Suprapubic skin (tissue), 3 donors: ENCODE results near the gene CYSRT1.

Experiments used
- EP300 ChIP-seq: sonication (generic); formaldehyde crosslinking; IDR thresholded peaks from one replicate; pipeline ENCODE4 v1.6.1; 2017; ENCODE audit warnings: antibody characterized with exemption
- POLR2A ChIP-seq, 2 donors: fragments of 450-650 bp; IDR thresholded peaks; one replicate each; pipeline ENCODE4 v1.6.1; 2017; ENCODE audit warnings: antibody characterized with exemption in 2 of 2, mild to moderate bottlenecking in 2 of 2, moderate library complexity in 2 of 2
- TF ChIP-seq, protein P1 (sequence below), 2 donors: fragments of 200-600 bp in 1 of 2; fragments of 450-650 bp in 1 of 2; sonication (generic) in 1 of 2; IDR thresholded peaks; one replicate each; pipeline ENCODE4 v1.5.1; 2016 to 2019; ENCODE audit warnings: antibody characterized with exemption in 2 of 2, mild to moderate bottlenecking in 1 of 2, moderate library complexity in 1 of 2

DNA sequence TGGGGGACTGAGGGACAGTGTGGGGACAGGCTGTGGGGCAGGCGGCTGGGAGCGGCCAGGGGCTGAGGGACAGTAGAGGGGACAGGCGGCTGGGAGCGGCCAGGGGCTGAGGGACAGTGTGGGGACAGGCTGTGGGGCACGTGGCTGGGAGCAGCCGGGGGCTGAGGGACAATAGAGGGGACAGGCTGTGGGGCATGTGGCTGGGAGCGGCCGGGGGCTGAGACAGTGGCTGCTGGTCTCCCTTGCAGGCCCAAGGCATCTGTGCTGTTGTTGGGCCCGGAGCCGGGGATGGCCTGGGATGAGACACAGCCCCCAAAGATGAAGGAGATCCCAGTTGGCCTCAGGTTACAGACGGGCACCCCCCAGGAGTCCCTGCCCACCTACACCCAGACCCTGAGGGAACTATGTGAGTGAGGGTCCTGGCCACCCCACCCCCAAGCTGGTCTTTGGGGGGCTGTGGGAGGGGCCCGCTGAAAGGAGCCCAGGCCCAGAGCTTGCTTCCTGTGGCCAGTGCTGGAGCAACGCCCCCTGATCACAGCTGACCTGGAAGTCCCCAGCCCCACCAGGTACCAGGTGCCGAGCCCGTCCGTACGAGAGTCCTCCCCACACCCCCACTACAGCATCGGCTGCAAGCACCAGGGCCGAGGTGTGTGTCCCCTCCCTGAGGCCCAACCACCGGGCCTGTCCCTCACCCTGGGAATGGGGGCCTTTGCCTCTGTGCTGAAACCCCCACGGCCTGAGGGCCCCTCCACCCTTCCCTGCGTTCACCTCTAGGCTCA lies 26.7 kb downstream of the CYSRT1 start:
- TF ChIP-seq, protein P1, sequence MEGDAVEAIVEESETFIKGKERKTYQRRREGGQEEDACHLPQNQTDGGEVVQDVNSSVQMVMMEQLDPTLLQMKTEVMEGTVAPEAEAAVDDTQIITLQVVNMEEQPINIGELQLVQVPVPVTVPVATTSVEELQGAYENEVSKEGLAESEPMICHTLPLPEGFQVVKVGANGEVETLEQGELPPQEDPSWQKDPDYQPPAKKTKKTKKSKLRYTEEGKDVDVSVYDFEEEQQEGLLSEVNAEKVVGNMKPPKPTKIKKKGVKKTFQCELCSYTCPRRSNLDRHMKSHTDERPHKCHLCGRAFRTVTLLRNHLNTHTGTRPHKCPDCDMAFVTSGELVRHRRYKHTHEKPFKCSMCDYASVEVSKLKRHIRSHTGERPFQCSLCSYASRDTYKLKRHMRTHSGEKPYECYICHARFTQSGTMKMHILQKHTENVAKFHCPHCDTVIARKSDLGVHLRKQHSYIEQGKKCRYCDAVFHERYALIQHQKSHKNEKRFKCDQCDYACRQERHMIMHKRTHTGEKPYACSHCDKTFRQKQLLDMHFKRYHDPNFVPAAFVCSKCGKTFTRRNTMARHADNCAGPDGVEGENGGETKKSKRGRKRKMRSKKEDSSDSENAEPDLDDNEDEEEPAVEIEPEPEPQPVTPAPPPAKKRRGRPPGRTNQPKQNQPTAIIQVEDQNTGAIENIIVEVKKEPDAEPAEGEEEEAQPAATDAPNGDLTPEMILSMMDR (IDR thresholded peaks at IDR 0.05): no peak
- TF ChIP-seq EP300: no peak
- TF ChIP-seq POLR2A (IDR thresholded peaks at IDR 0.05): no peak
